HUES64 (cell line): ENCODE data around the gene ARID5A.

Experiments used
- H3K27ac ChIP-seq: 2 replicates; pipeline ENCODE4 v1.7.0; 2013; ENCODE audit warnings: low read depth, low read length, inconsistent platforms
- H3K27me3 ChIP-seq: 2 replicates; pipeline ENCODE4 v1.6.1; 2013; ENCODE audit warnings: mild to moderate bottlenecking, low read length; ENCODE audit not compliant: insufficient read depth
- H3K36me3 ChIP-seq: 2 replicates; pipeline ENCODE4 v1.6.1; 2013; ENCODE audit warnings: mild to moderate bottlenecking, low read length; ENCODE audit not compliant: insufficient read depth
- H3K4me1 ChIP-seq: 2 replicates; pipeline ENCODE4 v1.6.1; 2013; ENCODE audit warnings: mild to moderate bottlenecking, low read length, moderate library complexity; ENCODE audit not compliant: insufficient read depth
- H3K4me3 ChIP-seq: 2 replicates; pipeline ENCODE4 v1.5.1; 2013; ENCODE audit warnings: mild to moderate bottlenecking, low read length, moderate library complexity
- H3K9ac ChIP-seq: 2 replicates; pipeline ENCODE4 v1.6.1; 2013; ENCODE audit warnings: mild to moderate bottlenecking, low read depth, low read length
- H3K9me3 ChIP-seq: 2 replicates; pipeline ENCODE4 v1.6.1; 2013; ENCODE audit warnings: low read depth, low read length; ENCODE audit not compliant: insufficient read depth
- WGBS: fragments of 150-250, 120-280 bp; methylation state at CpG from one replicate; pipeline ENCODE4 v1.1.7; 2013; ENCODE audit warnings: missing lambda C conversion rate; 5-methylcytosine and 5-hydroxymethylcytosine counted together

ARID5A gene

GRCh38 chr2:96596596-96596995 is 60.0 kb downstream of the ARID5A start:
- no peak overlapping the region for H3K27ac ChIP-seq
- H3K4me3 ChIP-seq: no peak overlapping the region
- H3K9me3 ChIP-seq: no peaks in the 10 kb centered on the region
- no peak overlapping the region for H3K9ac ChIP-seq
- peaks cover 87% of the 10 kb centered on the region for H3K36me3 ChIP-seq
- no peaks in the 10 kb centered on the region for H3K4me1 ChIP-seq
- H3K27me3 ChIP-seq: no peaks in the 10 kb centered on the region

- H3K27ac ChIP-seq: no peak overlapping the region
- no peaks in the 10 kb centered on the region for H3K9me3 ChIP-seq
- no peak overlapping the region for H3K9ac ChIP-seq
- 100% methylated on average over 2 of the region's 2 CpGs for WGBS
- H3K4me1 ChIP-seq: no peaks in the 10 kb centered on the region
- H3K27me3 ChIP-seq: no peaks in the 10 kb centered on the region
- H3K36me3 ChIP-seq: peaks cover 93% of the 10 kb centered on the region
- H3K4me3 ChIP-seq: no peak overlapping the region
These were observed 63.4 kb downstream of the ARID5A start for GRCh38 chr2:96599941-96600340.

- 96% methylated on average over 8 of the region's 8 CpGs for WGBS
- H3K4me3 ChIP-seq: no peak overlapping the region
- H3K9ac ChIP-seq: no peak overlapping the region
- H3K36me3 ChIP-seq: peaks cover 94% of the 10 kb centered on the region
- H3K27me3 ChIP-seq: no peaks in the 10 kb centered on the region
- H3K9me3 ChIP-seq: no peaks in the 10 kb centered on the region
- no peak overlapping the region for H3K27ac ChIP-seq
- no peaks in the 10 kb centered on the region for H3K4me1 ChIP-seq
These were observed 65.1 kb downstream of the ARID5A start for GRCh38 chr2:96601382-96602292.
